Kidney glomerular epithelial cell (primary cell): ENCODE results near the gene MYRF.

ENCODE experiments used
- DNase-seq: peaks from one replicate; lab custom pipeline; 2025; lab: John Stamatoyannopoulos, UW

Gene MYRF

DNA sequence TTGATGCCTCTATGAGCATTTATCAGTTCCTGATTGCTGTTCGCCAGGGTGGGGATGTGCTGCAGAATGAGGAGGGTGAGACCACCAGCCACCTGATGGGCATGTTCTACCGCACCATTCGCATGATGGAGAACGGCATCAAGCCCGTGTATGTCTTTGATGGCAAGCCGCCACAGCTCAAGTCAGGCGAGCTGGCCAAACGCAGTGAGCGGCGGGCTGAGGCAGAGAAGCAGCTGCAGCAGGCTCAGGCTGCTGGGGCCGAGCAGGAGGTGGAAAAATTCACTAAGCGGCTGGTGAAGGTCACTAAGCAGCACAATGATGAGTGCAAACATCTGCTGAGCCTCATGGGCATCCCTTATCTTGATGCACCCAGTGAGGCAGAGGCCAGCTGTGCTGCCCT is 43.0 kb downstream of the MYRF start:
- DNase-seq, result no peak

- DNase-seq, result no peak
These were observed 43.6 kb downstream of the MYRF start for GRCh38 chr11:61795876-61796526.

GRCh38 chr11:61797263-61797944 is 45.0 kb downstream of the MYRF start:
- DNase-seq, result peak; percentile 62

- DNase-seq, result no peak
These were observed 47.3 kb downstream of the MYRF start for GRCh38 chr11:61799665-61800284.

DNA sequence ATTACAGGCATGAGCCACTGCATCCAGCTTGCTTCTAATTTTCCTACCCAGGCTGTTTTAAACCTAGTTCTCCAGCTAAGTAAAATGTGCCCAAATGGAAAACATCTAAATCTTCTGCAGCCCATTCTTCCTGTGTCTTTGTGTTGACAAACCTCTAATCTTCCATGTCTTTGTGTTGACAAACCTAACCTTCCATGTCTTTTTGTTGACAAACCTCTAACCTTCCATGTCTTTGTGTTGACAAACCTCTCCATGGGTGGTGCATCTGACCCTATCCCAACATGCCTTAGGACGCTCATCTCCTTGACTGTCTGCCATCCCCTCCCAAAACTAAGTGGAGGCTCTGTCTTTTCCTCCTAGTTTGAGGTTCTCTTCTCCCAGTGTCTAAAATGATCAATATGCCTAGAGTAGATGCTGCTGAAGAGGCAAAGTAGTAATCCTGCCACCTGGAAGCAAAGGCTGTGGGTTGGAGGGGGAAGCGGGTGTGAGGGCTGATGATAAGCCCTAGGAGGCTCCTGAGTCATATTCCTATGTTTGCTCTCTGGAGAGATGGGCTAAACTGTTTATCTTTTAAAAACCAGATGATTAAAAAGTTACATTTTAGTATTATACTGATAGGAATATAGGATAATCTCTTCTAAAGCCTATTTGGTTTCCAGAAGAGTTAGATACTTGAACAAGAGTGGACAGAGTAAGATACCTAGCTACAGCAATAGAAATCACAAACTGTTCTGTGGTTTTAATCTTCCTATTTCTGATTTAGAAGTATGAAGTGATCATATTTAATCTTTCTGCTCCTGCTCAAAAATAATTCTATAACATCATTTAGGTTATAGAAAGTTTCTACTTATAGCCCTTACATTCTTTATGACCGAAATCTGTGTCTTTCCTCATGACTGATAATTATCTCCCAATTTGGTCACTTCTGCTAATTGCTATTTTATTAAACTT is 48.2 kb downstream of the MYRF start:
- no peak for DNase-seq

DNA sequence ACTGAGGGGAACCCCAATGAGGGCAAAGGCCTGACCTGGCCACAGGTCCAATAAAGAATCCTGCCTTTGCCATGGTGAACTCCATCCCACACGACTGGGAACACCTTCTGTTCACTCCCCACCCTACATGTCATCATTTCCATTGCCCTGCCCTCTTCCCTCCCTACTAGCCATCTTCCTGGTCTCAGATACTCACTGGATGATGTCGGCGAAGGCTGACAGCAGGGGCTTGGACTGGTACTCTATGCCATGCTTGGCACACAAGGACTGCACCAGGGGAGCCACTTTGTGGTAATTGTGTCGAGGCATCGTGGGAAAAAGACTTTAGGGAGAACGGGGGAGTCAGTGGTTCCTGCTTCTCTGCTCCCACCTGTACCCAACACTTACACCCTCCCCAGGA is 50.2 kb downstream of the MYRF start:
- DNase-seq, result no peak

DNA sequence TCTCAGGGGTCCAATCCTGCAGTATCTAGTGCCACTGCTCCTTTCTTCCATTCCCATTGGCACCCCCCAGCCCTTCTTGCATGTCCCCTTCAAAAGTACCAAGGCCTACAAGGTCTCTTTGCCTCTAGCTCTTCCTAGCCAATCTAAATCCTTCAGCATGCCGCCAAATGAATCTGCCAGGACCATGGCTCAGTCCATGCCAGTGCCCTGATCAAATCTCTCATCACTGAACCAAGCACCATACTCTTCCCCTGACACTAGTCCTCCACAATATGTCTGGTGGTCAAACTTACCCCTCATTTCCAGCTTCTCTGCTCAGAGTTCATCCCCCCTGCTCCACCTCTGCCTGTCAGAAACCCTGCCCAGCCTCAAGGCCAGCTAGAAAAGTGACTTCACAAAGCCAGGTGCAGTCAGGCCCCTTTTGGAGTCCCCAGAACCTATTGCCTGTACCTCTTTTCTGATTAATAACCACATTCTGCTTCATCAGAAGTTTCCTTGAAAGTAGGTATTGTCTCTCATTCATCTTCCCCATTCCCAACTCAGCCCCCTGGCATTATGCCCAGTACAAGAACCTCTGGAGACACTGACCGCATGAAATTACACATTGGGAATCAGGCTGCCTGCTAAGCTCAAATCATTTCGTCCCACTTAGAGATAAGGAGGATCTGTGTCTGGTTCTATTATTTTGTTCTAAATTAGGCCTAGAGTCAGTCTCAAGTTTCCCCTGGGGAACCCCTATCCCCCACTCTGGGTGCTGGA is 51.6 kb downstream of the MYRF start:
- DNase-seq, result no peak

DNA sequence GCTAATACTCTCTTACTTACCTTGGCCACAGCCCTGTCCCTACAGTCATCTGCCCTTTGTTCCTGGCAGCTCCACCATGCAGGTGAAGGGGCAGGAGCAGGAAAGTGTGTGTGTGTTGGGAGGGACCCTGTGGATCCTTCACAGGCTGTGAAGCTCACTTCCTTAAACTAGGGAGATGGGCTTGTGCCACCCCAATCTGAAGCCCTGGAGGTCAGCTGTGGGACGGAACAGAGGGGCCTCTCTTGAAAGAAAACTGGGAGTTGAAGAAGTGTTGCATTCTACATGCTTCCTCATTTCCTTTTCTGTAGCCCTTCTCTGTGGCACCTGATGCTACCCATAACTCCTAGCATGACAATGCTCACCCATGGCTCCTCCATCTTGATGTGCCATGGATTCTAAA is 52.7 kb downstream of the MYRF start:
- DNase-seq, result no peak

GRCh38 chr11:61806785-61807184 is 54.3 kb downstream of the MYRF start:
- DNase-seq, result no peak

GRCh38 chr11:61810671-61811175 is 58.3 kb downstream of the MYRF start:
- no peak for DNase-seq

DNA sequence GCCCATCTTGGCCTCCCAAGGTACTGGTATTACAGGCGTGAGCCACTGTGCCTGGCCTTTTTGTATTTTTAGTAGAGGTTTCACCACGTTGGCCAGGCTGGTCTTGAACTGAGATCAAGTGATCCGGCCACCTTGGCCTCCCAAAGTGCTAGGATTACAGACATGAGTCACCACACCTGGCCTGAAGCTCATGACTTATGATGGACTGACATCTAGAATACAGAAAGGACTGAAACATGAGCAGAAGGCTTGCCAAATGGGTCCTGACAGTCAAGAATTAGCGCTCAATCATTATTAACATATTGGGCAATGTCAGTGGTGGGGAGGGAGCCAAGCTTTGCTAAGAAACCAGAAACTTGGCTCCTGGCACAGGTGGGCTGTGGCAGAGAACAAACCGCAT is 59.4 kb downstream of the MYRF start:
- DNase-seq, result no peak

GRCh38 chr11:61812736-61813411 is 60.4 kb downstream of the MYRF start:
- no peak for DNase-seq

DNA sequence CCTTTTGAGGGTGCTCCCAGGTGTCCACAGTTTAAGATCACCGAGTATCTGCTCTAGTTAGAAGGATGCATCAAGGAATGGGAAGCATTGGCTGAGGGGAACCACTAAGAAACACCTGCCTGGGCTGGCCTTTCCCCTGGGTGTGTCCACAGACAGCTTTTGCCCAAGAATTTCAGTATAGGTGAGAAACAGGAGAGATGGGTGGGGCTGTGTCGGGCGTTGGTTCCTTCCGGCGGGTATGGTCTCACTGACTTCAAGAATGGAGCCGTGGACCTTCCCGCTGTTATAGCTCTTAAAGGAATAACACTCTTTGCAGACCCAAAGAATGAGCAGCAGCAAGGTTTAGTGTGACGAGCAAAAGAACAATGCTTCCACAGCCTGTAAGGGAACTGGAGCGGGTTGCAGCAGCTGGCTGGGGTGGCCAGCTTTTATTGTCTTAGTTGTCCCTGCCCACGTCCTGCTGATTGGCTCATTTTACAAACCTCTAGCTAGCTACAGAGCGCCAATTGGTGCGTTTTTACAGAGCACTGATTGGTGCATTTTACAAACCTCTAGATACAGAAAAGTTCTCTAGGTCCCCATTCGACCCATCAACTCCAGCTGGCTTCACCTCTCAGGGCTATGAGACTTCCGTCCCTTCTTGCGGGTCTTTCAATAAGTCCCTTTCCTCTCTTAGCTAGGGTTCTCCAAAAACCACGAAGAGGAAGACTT is 62.0 kb downstream of the MYRF start:
- DNase-seq, result no peak

DNA sequence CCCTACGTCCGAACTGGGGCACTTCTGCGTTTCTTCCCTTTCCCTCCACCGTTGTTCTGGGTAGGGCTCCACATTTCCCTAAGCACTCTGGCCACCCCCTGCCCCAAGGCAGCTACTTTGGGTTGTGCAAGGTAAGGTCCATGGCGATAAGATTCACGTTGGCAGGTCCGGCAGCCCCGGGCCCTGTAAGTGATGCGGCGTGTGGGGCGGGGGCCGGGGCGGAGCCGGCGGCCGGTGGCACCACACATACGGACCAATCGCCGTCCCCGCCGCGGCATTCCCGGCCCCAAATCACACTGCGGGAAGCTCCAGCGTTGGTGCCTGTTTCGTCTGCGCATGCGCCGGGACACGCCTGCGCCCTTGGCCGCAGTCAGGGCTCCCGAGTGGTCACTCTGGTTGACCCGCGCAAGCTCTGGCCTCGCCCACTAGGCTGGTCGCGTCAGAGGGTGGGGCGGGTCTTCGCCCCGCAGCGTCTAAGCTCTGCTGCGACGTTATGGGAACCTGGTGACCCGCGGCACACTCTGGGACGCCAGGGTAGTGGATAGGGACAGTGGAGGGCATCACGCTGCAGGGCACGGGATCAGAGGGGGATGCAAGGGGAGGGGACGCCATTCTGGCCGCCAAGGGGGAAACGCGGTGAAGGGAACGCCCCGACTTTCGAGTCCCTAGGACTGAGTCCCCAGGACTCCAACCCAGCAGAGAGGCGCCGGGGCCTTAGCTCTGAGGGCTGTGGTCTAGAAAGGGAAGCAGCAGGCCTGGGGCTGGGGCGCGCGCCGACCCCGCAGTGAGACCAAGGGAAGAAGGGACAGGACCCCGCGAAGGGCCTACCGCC is 62.7 kb downstream of the MYRF start:
- DNase-seq, result peak; percentile 89

- peak; percentile 45 for DNase-seq
These were observed 63.6 kb downstream of the MYRF start for GRCh38 chr11:61815790-61816735.

DNA sequence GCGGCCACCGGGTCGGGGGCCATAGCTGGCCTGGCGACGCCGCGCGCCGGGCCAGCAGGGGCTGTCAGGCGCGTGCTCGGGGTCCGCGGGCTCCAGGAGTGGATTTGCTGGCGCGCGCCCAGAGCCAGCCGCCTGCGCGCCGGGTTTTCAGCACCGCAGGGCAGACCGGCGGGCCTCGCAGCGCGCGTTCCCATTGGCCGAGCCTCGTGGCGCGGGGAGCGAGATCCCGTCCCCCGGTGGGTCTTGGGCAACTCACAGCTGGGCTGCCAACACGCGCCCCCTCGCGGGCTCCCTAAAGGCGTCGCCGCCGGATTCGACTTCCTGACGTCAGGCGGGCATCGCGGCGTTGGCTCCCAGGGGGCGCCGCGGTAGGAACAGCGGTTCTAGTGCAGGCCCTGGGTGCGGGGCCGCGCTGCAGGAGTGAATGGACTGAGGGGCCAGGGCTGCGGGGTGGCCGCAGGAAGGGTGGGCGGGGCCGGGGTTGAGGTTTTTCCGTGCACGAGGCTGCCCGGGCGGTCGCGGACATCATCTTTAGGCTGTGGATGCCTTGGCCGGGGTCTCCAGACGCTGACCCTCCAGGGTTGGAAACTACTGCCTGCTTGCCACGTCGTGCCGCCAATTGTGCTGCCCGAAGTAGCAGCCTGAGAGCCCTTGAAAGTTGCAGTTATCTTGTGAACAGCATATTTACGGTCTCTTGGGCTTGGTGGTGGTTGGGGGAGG is 64.5 kb downstream of the MYRF start, which contains the start of gene FADS1:
FADS1 (minus strand) TSS at position 268 of the 720 bp plus-strand sequence; CDS start at position 194, 74 bp downstream.
- peak; percentile 80 for DNase-seq
